SU-DHL-6 (cell line): Measurements from ENCODE around the gene CYSTM1.

Source experiments
- H2AFZ ChIP-seq: fragments of 200-600 bp; sonication (generic); 2 replicates; pipeline ENCODE4 v1.6.1; 2014; ENCODE audit warnings: low read depth, mild to moderate bottlenecking, moderate library complexity, mixed read lengths, antibody characterized with exemption, low read length; ENCODE audit not compliant: severe bottlenecking
- H3F3A ChIP-seq: fragments of 200-600 bp; shearing (Covaris generic); 2 replicates; pipeline ENCODE4 v1.6.0; 2016; ENCODE audit warnings: antibody characterized with exemption, mild to moderate bottlenecking; ENCODE audit not compliant: insufficient read depth
- H3K27ac ChIP-seq: fragments of 200-600 bp; sonication (generic); 2 replicates; pipeline ENCODE4 v1.5.1; 2016; ENCODE audit warnings: low read depth, mild to moderate bottlenecking, low read length, moderate library complexity, mixed read lengths
- H3K27me3 ChIP-seq: fragments of 200-600 bp; sonication (generic), shearing (Covaris generic); 2 replicates; pipeline ENCODE4 v1.6.0; 2014; ENCODE audit warnings: mild to moderate bottlenecking, low read length
- H3K36me3 ChIP-seq: fragments of 200-600 bp; sonication (generic); 2 replicates; pipeline ENCODE4 v1.6.1; 2014; ENCODE audit warnings: mild to moderate bottlenecking, low read length, mixed read lengths
- H3K4me2 ChIP-seq: fragments of 300-600, 200-600 bp; shearing (Covaris generic), sonication (generic); 2 replicates; pipeline ENCODE4 v1.6.0; 2014; ENCODE audit warnings: low read length, low read depth, mild to moderate bottlenecking; ENCODE audit not compliant: poor library complexity, severe bottlenecking
- H3K4me3 ChIP-seq: fragments of 200-600 bp; sonication (generic); 2 replicates; pipeline ENCODE4 v1.5.1; 2014; ENCODE audit warnings: antibody characterized with exemption, low read length, mild to moderate bottlenecking, mixed read lengths; ENCODE audit not compliant: insufficient read depth, poor library complexity, severe bottlenecking
- H3K79me2 ChIP-seq: fragments of 200-600 bp; sonication (generic); 2 replicates; pipeline ENCODE4 v1.6.1; 2014; ENCODE audit warnings: mild to moderate bottlenecking, low read length, moderate library complexity; ENCODE audit not compliant: insufficient read depth
- H3K9ac ChIP-seq: fragments of 200-600 bp; sonication (generic); 2 replicates; pipeline ENCODE4 v1.7.0; 2014; ENCODE audit warnings: mild to moderate bottlenecking, low read length
- H3K9me2 ChIP-seq: fragments of 200-600 bp; sonication (generic); replicated peaks from 2 replicates; pipeline ENCODE4 v1.6.1; 2014; ENCODE audit warnings: low read length; ENCODE audit not compliant: insufficient read depth
- H3K9me3 ChIP-seq: fragments of 200-600 bp; sonication (generic); 2 replicates; pipeline ENCODE4 v1.6.1; 2014; ENCODE audit warnings: low read length, mixed read lengths; ENCODE audit not compliant: insufficient read depth
- H4K20me1 ChIP-seq: fragments of 200-600 bp; sonication (generic); 2 replicates; pipeline ENCODE4 v1.6.1; 2014; ENCODE audit warnings: low read depth, mild to moderate bottlenecking, antibody characterized with exemption, low read length, moderate library complexity, mixed read lengths
- CTCF ChIP-seq: fragments of 200-600 bp; sonication (generic); IDR thresholded peaks from one replicate; pipeline ENCODE4 v1.5.1; 2017; ENCODE audit warnings: antibody characterized with exemption, mild to moderate bottlenecking, low read length, moderate library complexity; ENCODE audit not compliant: insufficient read depth, poor library complexity, severe bottlenecking
- EZH2phosphoT487 ChIP-seq: fragments of 200-600 bp; sonication (generic), shearing (Covaris generic); conservative IDR thresholded peaks from 2 replicates; pipeline ENCODE4 v1.6.1; 2018; ENCODE audit warnings: mild to moderate bottlenecking, antibody characterized with exemption, low read length, moderate library complexity, mixed read lengths

CYSTM1 gene

GRCh38 chr5:140267201-140267540, 92.2 kb downstream of the CYSTM1 start:
- TF ChIP-seq EZH2phosphoT487: no peak
- no peak for TF ChIP-seq CTCF
- Histone ChIP-seq H4K20me1 (no peaks in the 10 kb centered on the region), H2AFZ (no peak overlapping the region), H3K9ac (no peak overlapping the region), H3K9me3 (no peaks in the 10 kb centered on the region), H3K27ac (peak overlapping the region; percentile 18; the same call in 1 of the 2 replicates), H3F3A (peaks cover 8% of the 10 kb centered on the region; the same call in 1 of the 2 replicates), H3K9me2 (no peaks in the 10 kb centered on the region), H3K36me3 (no peaks in the 10 kb centered on the region), H3K4me3 (no peak overlapping the region), H3K79me2 (no peaks in the 10 kb centered on the region), H3K27me3 (no peaks in the 10 kb centered on the region), H3K4me2 (no peak overlapping the region)

GRCh38 chr5:140267559-140268018, 92.6 kb downstream of the CYSTM1 start:
- Histone ChIP-seq H3K4me3 (no peak overlapping the region), H3K9ac (no peak overlapping the region), H4K20me1 (no peaks in the 10 kb centered on the region), H3K4me2 (no peak overlapping the region), H3K36me3 (no peaks in the 10 kb centered on the region), H3K27ac (no peak overlapping the region), H2AFZ (no peak overlapping the region), H3K79me2 (no peaks in the 10 kb centered on the region), H3K9me2 (no peaks in the 10 kb centered on the region), H3F3A (peaks cover 8% of the 10 kb centered on the region; the same call in 1 of the 2 replicates), H3K9me3 (no peaks in the 10 kb centered on the region), H3K27me3 (no peaks in the 10 kb centered on the region)
- TF ChIP-seq CTCF (no peak), EZH2phosphoT487 (no peak)

- H3F3A ChIP-seq: peaks cover 8% of the 10 kb centered on the region; the same call in 1 of the 2 replicates
- no peaks in the 10 kb centered on the region for H4K20me1 ChIP-seq
- H2AFZ ChIP-seq: no peak overlapping the region
- H3K9me3 ChIP-seq: no peaks in the 10 kb centered on the region
- H3K27me3 ChIP-seq: no peaks in the 10 kb centered on the region
- no peaks in the 10 kb centered on the region for H3K79me2 ChIP-seq
- H3K36me3 ChIP-seq: no peaks in the 10 kb centered on the region
- H3K4me2 ChIP-seq: no peak overlapping the region
- no peak overlapping the region for H3K27ac ChIP-seq
- TF ChIP-seq CTCF (no peak), EZH2phosphoT487 (no peak)
- no peak overlapping the region for H3K9ac ChIP-seq
- no peaks in the 10 kb centered on the region for H3K9me2 ChIP-seq
- H3K4me3 ChIP-seq: no peak overlapping the region
These were observed 95.0 kb downstream of the CYSTM1 start for GRCh38 chr5:140270008-140270407.

- no peaks in the 10 kb centered on the region for H4K20me1 ChIP-seq
- H3K4me3 ChIP-seq: no peak overlapping the region
- no peaks in the 10 kb centered on the region for H3K36me3 ChIP-seq
- H3K79me2 ChIP-seq: no peaks in the 10 kb centered on the region
- H2AFZ ChIP-seq: no peak overlapping the region
- no peaks in the 10 kb centered on the region for H3F3A ChIP-seq
- no peak overlapping the region for H3K27ac ChIP-seq
- H3K9me2 ChIP-seq: no peaks in the 10 kb centered on the region
- TF ChIP-seq CTCF (no peak), EZH2phosphoT487 (no peak)
- no peaks in the 10 kb centered on the region for H3K9me3 ChIP-seq
- H3K27me3 ChIP-seq: no peaks in the 10 kb centered on the region
- H3K9ac ChIP-seq: no peak overlapping the region
- no peak overlapping the region for H3K4me2 ChIP-seq
These were observed 98.5 kb downstream of the CYSTM1 start for GRCh38 chr5:140273401-140273877.
